ENCODE measurements around the gene NPC1L1. TPM values are rescaled to one million over a fixed set of nuclear protein-coding genes. Genes with fewer than 3 reads are reported as not detected.

Gene NPC1L1
- total and polyA plus RNA-seq, 7 donors = 0.09 to 0.83 (median 0.36) TPM; not detected in 2

GRCh38 chr7:44535348-44536064, 5.6 kb downstream of the NPC1L1 start:
- H3K9me3 ChIP-seq = no peaks in the 10 kb centered on the region
- intact Hi-C loops (cut with DNase I) = no loop called here
- H3K4me1 ChIP-seq = no peaks in the 10 kb centered on the region
- TF ChIP-seq POLR2A (IDR thresholded peaks at IDR 0.05) = no peak
- no peak for TF ChIP-seq POLR2AphosphoS5 (IDR thresholded peaks at IDR 0.05)
- no peak for TF ChIP-seq EP300 (IDR thresholded peaks at IDR 0.05)
- no peak for TF ChIP-seq CTCF (IDR thresholded peaks at IDR 0.05)
- 89 to 95% methylated on average over 8 of the region's 8 CpGs for WGBS, 2 donors
- no peak overlapping the region for H3K4me3 ChIP-seq
- H3K27ac ChIP-seq = no peak overlapping the region
- no peak for DNase-seq
- no peaks in the 10 kb centered on the region for H3K27me3 ChIP-seq
- H3K36me3 ChIP-seq = no peaks in the 10 kb centered on the region

GRCh38 chr7:44534501-44534900, 6.6 kb downstream of the NPC1L1 start:
- Histone ChIP-seq H3K27ac (no peak overlapping the region), H3K27me3 (no peaks in the 10 kb centered on the region), H3K4me1 (no peaks in the 10 kb centered on the region), H3K4me3 (no peak overlapping the region), H3K9me3 (no peaks in the 10 kb centered on the region), H3K36me3 (no peaks in the 10 kb centered on the region)
- intact Hi-C loops (cut with DNase I) = no loop called here
- TF ChIP-seq POLR2AphosphoS5 (IDR thresholded peaks at IDR 0.05) = no peak
- no peak for TF ChIP-seq POLR2A (IDR thresholded peaks at IDR 0.05)
- no peak for TF ChIP-seq CTCF (IDR thresholded peaks at IDR 0.05)
- 65 to 75% methylated on average over 7 of the region's 7 CpGs for WGBS, 2 donors
- DNase-seq = no peak

GRCh38 chr7:44534087-44534486, 7.0 kb downstream of the NPC1L1 start:
- intact Hi-C loops (cut with DNase I) = no loop called here

GRCh38 chr7:44533301-44534055, 7.7 kb downstream of the NPC1L1 start:
- intact Hi-C loops (cut with DNase I) = no loop called here
- no peaks in the 10 kb centered on the region for H3K36me3 ChIP-seq
- H3K27me3 ChIP-seq = no peaks in the 10 kb centered on the region
- H3K27ac ChIP-seq = no peak overlapping the region
- H3K4me3 ChIP-seq = no peak overlapping the region
- TF ChIP-seq EP300 (IDR thresholded peaks at IDR 0.05) (no peak), POLR2A (IDR thresholded peaks at IDR 0.05) (no peak), CTCF (IDR thresholded peaks at IDR 0.05) (no peak), POLR2AphosphoS5 (IDR thresholded peaks at IDR 0.05) (no peak)
- 80 to 83% methylated on average over 8 of the region's 8 CpGs for WGBS, 2 donors
- DNase-seq = no peak
- no peaks in the 10 kb centered on the region for H3K9me3 ChIP-seq
- H3K4me1 ChIP-seq = no peaks in the 10 kb centered on the region

More at GRCh38 chr7:44534087-44534486, 7.0 kb downstream of the NPC1L1 start:
- H3K4me3 ChIP-seq = no peak overlapping the region
- 50 to 65% methylated on average over 5 of the region's 5 CpGs for WGBS, 2 donors
- H3K27me3 ChIP-seq = no peaks in the 10 kb centered on the region
- no peak for TF ChIP-seq CTCF (IDR thresholded peaks at IDR 0.05)
- TF ChIP-seq POLR2A (IDR thresholded peaks at IDR 0.05) = no peak
- TF ChIP-seq EP300 (IDR thresholded peaks at IDR 0.05) = no peak
- TF ChIP-seq POLR2AphosphoS5 (IDR thresholded peaks at IDR 0.05) = no peak
- no peak for DNase-seq
- H3K4me1 ChIP-seq = no peaks in the 10 kb centered on the region
- no peaks in the 10 kb centered on the region for H3K9me3 ChIP-seq
- no peak overlapping the region for H3K27ac ChIP-seq
- no peaks in the 10 kb centered on the region for H3K36me3 ChIP-seq
